ENCODE measurements around the gene CELSR1.
A peak's percentile ranks its signal among the peaks of the same experiment; 100 is the strongest.
"Not testable (repeated sequence)": the region's sequence is repeated elsewhere in the genome, so short reads cannot be mapped to it uniquely, and the experiment has no call there.

The CELSR1 gene

DNA sequence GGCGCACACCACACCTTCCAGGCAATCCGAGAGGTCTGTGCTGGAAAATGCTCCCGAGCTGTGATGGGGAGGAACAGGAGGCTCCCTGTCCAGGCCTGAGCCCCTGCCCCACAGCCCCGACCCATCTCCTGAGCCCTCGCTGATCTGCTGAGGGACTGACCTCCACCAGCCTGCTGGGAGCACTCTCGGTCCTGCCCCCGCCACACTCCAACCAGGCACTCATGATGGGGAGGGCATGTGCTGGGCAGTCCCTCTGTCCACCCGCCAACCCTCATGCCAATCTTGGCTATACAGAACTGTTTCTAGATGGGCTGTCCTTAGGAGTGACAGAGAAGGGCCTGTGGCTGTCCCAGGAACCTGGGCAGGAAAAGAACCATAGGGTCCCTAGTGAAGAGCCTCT is 131.1 kb downstream of the CELSR1 start:
- no peaks in the 10 kb centered on the region for H3K36me3 ChIP-seq (replicated peaks; ENCODE audit: insufficient read depth, low read length)
- no peak overlapping the region for H3K9ac ChIP-seq (ENCODE audit: low read length)
- DNase-seq = no peak
- H3K4me2 ChIP-seq (ENCODE audit: low read depth, low read length) = no peak overlapping the region
- H3K9me2 ChIP-seq (replicated peaks; ENCODE audit: insufficient read depth, low read length) = no peaks in the 10 kb centered on the region
- H2AFZ ChIP-seq (ENCODE audit: low read length) = no peak overlapping the region
- H3K27me3 ChIP-seq (replicated peaks; ENCODE audit: insufficient read depth, low read length) = peaks cover 44% of the 10 kb centered on the region
- H3K79me2 ChIP-seq (ENCODE audit: low read length) = no peaks in the 10 kb centered on the region
- no peaks in the 10 kb centered on the region for H4K20me1 ChIP-seq (ENCODE audit: insufficient read depth, low read length)
- no peaks in the 10 kb centered on the region for H3K9me3 ChIP-seq (replicated peaks; ENCODE audit: insufficient read depth, low read length)
- no peaks in the 10 kb centered on the region for H3F3A ChIP-seq (ENCODE audit: insufficient read depth, low read length)
- H3K27ac ChIP-seq (ENCODE audit: low read length) = no peak overlapping the region
- 0 out of 2 replicates have a peak, but pooled peaks cover 3% of the 10 kb centered on the region for H3K4me1 ChIP-seq (ENCODE audit: low read length)
- TF ChIP-seq EZH2phosphoT487 (IDR thresholded peaks at IDR 0.05; ENCODE audit: low read length) (no peak), EZH2 (optimal IDR thresholded peaks at IDR 0.05; ENCODE audit: low read depth, low read length) (no peak)
- TF ChIP-seq, protein P1, sequence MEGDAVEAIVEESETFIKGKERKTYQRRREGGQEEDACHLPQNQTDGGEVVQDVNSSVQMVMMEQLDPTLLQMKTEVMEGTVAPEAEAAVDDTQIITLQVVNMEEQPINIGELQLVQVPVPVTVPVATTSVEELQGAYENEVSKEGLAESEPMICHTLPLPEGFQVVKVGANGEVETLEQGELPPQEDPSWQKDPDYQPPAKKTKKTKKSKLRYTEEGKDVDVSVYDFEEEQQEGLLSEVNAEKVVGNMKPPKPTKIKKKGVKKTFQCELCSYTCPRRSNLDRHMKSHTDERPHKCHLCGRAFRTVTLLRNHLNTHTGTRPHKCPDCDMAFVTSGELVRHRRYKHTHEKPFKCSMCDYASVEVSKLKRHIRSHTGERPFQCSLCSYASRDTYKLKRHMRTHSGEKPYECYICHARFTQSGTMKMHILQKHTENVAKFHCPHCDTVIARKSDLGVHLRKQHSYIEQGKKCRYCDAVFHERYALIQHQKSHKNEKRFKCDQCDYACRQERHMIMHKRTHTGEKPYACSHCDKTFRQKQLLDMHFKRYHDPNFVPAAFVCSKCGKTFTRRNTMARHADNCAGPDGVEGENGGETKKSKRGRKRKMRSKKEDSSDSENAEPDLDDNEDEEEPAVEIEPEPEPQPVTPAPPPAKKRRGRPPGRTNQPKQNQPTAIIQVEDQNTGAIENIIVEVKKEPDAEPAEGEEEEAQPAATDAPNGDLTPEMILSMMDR (IDR thresholded peaks at IDR 0.05; ENCODE audit: low read length) = no peak
- no peak overlapping the region for H3K4me3 ChIP-seq (ENCODE audit: low read length)

DNA sequence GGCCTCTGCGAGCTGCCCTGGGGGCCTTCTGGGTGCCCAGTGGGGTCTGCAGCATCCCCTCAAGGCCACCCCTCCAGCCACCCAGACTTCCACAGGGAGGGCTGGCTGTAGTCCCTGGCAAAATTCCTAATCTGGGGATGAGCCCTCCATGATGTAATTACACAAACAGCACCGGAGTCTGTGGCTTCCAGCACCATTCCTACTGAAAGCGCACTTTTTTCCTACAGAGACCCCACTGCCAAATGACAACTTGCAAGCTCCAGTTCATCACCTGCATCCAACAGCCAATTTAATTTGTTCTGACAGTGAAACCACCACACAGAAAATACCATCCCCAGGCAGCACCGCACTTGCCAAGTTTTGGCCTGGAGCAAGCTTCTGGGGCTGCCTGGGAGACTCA is 131.5 kb downstream of the CELSR1 start:
- TF ChIP-seq EZH2 (optimal IDR thresholded peaks at IDR 0.05; ENCODE audit: low read depth, low read length) (no peak), EZH2phosphoT487 (IDR thresholded peaks at IDR 0.05; ENCODE audit: low read length) (no peak)
- TF ChIP-seq, protein P1 (IDR thresholded peaks at IDR 0.05; ENCODE audit: low read length) = no peak
- Histone ChIP-seq H2AFZ (ENCODE audit: low read length) (no peak overlapping the region), H3K4me1 (ENCODE audit: low read length) (0 out of 2 replicates have a peak, but pooled peaks cover 3% of the 10 kb centered on the region), H3K27me3 (replicated peaks; ENCODE audit: insufficient read depth, low read length) (peaks cover 40% of the 10 kb centered on the region), H3K9me3 (replicated peaks; ENCODE audit: insufficient read depth, low read length) (no peaks in the 10 kb centered on the region), H3K4me3 (ENCODE audit: low read length) (no peak overlapping the region), H3K27ac (ENCODE audit: low read length) (no peak overlapping the region), H3K4me2 (ENCODE audit: low read depth, low read length) (no peak overlapping the region), H3K9ac (ENCODE audit: low read length) (no peak overlapping the region), H3F3A (ENCODE audit: insufficient read depth, low read length) (no peaks in the 10 kb centered on the region), H3K9me2 (replicated peaks; ENCODE audit: insufficient read depth, low read length) (no peaks in the 10 kb centered on the region), H3K36me3 (replicated peaks; ENCODE audit: insufficient read depth, low read length) (no peaks in the 10 kb centered on the region), H3K79me2 (ENCODE audit: low read length) (no peaks in the 10 kb centered on the region), H4K20me1 (ENCODE audit: insufficient read depth, low read length) (no peaks in the 10 kb centered on the region)
- DNase-seq = no peak

DNA sequence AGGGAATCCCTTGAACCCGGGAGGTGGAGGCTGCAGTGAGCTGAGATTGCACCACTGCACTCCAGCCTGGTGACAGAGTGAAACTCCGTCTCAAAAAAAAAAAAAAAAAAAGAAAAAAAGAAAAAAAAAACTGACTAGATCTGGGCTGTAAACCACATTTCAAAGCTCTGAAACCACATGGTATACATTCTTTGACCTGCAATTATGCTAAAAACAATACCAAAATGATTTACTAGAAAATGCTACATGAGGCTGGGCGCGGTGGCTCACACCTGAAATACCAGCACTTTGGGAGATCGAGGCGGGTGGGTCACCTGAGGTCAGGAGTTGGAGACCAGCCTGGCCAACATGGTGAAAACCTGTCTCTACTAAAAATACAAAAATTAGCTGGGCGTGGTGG is 133.5 kb downstream of the CELSR1 start:
- DNase-seq = peak; percentile 47
- not testable (repeated sequence) for H3K27ac ChIP-seq (ENCODE audit: low read length); H2AFZ ChIP-seq (ENCODE audit: low read length); H3K9ac ChIP-seq (ENCODE audit: low read length); H4K20me1 ChIP-seq (ENCODE audit: insufficient read depth, low read length); H3K79me2 ChIP-seq (ENCODE audit: low read length); H3K4me3 ChIP-seq (ENCODE audit: low read length); H3F3A ChIP-seq (ENCODE audit: insufficient read depth, low read length); H3K4me1 ChIP-seq (ENCODE audit: low read length); H3K4me2 ChIP-seq (ENCODE audit: low read depth, low read length); H3K9me3 ChIP-seq (replicated peaks; ENCODE audit: insufficient read depth, low read length); H3K36me3 ChIP-seq (replicated peaks; ENCODE audit: insufficient read depth, low read length); H3K9me2 ChIP-seq (replicated peaks; ENCODE audit: insufficient read depth, low read length)
- H3K27me3 ChIP-seq (replicated peaks; ENCODE audit: insufficient read depth, low read length) = peaks cover 22% of the 10 kb centered on the region

DNA sequence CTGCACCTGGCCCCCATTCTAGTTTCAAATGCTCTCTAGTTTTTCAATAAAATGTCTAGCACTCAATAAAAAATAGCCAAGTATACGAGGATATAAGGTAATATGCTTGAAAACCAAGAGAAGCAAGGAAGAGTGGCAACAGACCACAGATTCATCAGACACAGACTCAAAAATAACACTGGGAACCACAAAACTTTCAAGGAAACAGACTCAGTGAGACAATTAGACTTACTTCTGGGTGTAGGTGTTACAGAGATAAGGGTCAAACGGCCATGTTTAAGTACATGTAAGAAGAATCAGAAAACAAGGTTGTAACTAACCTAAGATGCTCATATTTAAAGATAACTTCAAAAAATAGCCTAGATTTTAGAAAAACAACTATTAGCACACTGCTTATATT is 134.9 kb downstream of the CELSR1 start:
- Histone ChIP-seq H3K4me3 (ENCODE audit: low read length) (no peak overlapping the region), H3F3A (ENCODE audit: insufficient read depth, low read length) (no peaks in the 10 kb centered on the region), H3K4me2 (ENCODE audit: low read depth, low read length) (no peak overlapping the region)

More for the DNA sequence above, 134.9 kb downstream of the CELSR1 start:
- no peak overlapping the region for H3K27ac ChIP-seq (ENCODE audit: low read length)
- no peaks in the 10 kb centered on the region for H3K9me2 ChIP-seq (replicated peaks; ENCODE audit: insufficient read depth, low read length)
- TF ChIP-seq, protein P1 (IDR thresholded peaks at IDR 0.05; ENCODE audit: low read length) = no peak
- TF ChIP-seq EZH2 (optimal IDR thresholded peaks at IDR 0.05; ENCODE audit: low read depth, low read length) (no peak), EZH2phosphoT487 (IDR thresholded peaks at IDR 0.05; ENCODE audit: low read length) (no peak)
- H4K20me1 ChIP-seq (ENCODE audit: insufficient read depth, low read length) = no peaks in the 10 kb centered on the region
- H3K9ac ChIP-seq (ENCODE audit: low read length) = no peak overlapping the region
- H2AFZ ChIP-seq (ENCODE audit: low read length) = no peak overlapping the region
- peaks cover 9% of the 10 kb centered on the region; the same call in 1 of the 2 replicates for H3K4me1 ChIP-seq (ENCODE audit: low read length)
- no peaks in the 10 kb centered on the region for H3K9me3 ChIP-seq (replicated peaks; ENCODE audit: insufficient read depth, low read length)
- no peaks in the 10 kb centered on the region for H3K36me3 ChIP-seq (replicated peaks; ENCODE audit: insufficient read depth, low read length)
- H3K27me3 ChIP-seq (replicated peaks; ENCODE audit: insufficient read depth, low read length) = peaks cover 10% of the 10 kb centered on the region
- H3K79me2 ChIP-seq (ENCODE audit: low read length) = no peaks in the 10 kb centered on the region
- no peak for DNase-seq
